NCI-H345 treated with DMSO at 0.1 percent for 48 hours (cell line): ENCODE data around the gene RASAL2.
A peak's percentile ranks its signal among the peaks of the same experiment; 100 is the strongest.
"Not testable (repeated sequence)": the region's sequence is repeated elsewhere in the genome, so short reads cannot be mapped to it uniquely, and the experiment has no call there.

ENCODE experiments used
- DNase-seq: peaks from one replicate; lab custom pipeline; 2025; ENCODE audit not compliant: unreplicated experiment; lab: John Stamatoyannopoulos, UW

Gene RASAL2

GRCh38 chr1:178155481-178156255 is 61.8 kb downstream of the RASAL2 start:
- DNase-seq: no peak

GRCh38 chr1:178160736-178161475 is 67.0 kb downstream of the RASAL2 start:
- DNase-seq: no peak

DNA sequence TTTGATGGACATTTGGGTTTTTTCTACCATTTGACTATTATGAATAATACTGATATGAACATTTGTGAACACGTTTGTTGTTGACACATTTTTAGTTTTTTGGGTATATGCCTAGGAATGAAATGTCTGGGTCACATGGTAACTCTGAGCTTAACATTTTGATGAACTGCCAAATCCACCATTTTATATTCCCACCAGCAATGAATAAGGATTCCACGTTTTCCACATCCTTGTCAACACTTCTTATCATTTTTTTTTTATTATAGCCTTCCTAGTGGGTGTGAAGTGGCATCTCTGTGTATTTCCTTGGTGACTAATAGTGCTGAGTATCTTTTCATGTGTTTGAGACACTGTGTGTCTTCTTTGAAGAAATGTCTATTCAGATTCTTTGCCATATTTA is 67.6 kb downstream of the RASAL2 start:
- DNase-seq: no peak

- DNase-seq: no peak
Observed at GRCh38 chr1:178165196-178165595, 71.3 kb downstream of the RASAL2 start.

DNA sequence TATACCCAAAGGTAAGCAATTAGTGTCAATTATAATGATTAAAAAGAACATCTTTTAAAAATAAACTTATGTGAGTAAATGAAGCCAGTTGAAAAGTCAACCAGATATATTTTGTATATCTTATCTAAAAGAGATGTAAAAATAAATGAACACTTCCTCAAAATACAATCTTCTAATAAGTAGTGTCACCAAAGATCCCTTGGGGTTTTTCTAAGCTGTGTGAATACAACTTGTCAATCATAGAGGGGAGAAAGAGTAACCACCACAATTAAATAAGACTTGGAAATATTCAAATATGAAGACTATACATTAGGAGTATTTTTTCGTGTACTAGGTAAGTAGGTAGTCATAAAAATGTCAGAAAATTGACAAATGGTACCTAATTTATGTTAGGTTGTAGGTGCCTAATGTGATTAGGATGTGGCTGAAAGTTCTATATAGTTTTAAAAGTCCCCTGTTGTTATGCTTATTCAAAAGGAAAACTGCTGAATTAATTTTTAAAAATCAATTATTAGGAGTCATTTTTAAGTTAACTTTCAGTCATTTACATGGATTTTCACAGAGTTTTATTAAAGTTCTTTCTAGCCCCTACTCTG is 72.6 kb downstream of the RASAL2 start:
- no peak for DNase-seq

DNA sequence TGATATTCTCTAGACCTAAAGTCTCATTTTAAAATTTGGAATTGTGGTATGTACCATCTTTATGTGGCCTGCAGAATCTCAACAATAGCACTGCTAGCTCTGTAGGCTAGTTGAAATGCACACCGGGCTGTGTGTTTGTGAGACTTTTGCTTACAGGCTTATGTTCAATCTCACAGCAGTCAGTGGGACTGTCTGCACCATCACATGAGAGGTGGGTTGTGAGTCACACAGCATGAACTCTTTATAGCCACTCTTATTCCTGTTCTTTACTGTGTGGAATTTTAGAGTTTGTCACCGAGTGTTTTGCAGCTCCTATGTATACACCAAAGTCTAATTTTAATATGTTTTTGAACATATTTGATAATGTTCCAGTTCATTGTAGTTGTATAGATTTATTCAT is 74.6 kb downstream of the RASAL2 start:
- no peak for DNase-seq

GRCh38 chr1:178169649-178170048 is 75.7 kb downstream of the RASAL2 start:
- DNase-seq: no peak

- no peak for DNase-seq
Observed at GRCh38 chr1:178172939-178173338, 79.0 kb downstream of the RASAL2 start.

- no peak for DNase-seq
Observed at GRCh38 chr1:178174539-178174938, 80.6 kb downstream of the RASAL2 start.

- DNase-seq: no peak
Observed at GRCh38 chr1:178180405-178180804, 86.5 kb downstream of the RASAL2 start.

- DNase-seq: no peak
Observed at GRCh38 chr1:178183796-178184195, 89.9 kb downstream of the RASAL2 start.

DNA sequence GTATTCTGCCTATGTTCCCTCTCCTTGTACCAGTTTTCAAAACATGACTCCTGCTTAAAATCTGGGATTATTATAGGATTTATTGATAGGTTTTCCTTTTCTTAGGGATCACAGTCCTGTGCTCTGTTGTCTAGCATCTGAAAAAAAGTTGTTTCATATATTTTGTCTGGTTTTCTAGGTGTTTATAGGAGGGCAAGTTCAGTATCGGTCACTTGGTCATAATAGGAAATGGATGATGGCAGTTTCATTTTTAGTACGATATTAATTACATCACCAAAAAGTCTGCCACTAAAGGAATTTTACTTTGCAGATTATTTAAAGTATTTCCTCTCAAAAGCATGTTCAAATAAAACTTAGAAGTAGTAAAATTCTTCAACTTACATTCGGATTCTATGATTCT is 94.4 kb downstream of the RASAL2 start:
- DNase-seq: no peak

DNA sequence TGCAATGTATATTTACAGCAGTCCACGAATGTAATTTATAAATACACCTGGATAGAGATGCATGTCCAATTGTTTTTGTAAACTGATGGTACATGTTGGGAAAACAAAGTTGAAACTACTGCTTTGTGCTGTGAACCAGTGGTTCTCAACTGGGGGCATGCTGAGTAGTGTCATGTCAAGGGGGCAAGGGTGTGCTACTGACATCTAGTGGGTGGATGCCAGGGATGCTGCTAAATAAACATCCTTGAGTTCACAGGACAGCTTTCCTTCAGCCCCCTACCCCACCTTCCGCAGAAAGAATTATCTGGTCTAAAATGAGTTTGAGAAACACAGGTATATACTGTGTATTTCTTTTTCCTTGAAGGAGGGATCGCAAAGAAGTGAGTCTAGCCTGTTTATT is 95.9 kb downstream of the RASAL2 start:
- DNase-seq: peak; percentile 10

DNA sequence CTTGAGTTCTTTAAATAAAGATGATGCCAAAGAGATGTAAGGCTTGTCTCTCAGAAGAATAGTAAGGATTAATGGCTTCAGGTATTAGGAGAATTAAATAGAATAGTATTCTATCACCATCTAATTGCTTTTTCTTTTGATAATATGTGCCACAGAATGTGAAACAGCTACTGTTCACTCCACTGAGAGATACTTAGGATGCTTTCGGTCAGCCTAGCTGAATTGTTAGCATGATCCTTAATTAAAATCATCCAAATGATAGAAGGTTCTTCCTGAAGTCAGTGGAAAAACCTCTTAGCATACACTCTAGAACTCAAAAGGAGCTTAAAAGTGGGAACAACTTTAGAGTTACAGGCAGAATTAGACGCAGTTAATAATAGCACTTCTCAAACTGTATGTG is 97.0 kb downstream of the RASAL2 start:
- DNase-seq: no peak

- DNase-seq: no peak
Observed at GRCh38 chr1:178192686-178193085, 98.8 kb downstream of the RASAL2 start.

DNA sequence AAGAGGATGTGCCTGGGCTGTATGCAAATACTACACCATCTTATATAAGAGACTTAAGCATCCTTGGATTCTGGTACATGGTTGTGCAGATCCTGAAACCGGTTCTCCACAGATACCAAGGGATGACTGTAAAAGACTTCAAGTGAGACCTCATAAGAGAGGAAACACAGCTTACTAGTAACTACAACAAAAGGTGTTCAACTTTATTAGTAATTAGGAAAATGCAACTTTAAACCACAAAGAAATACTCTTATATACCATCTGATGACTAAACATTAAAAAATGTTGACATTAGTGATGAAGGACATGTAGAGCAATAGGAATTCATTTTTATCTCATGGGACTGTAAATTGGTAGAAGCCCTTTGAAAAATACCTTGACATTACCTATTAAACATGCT is 102.7 kb downstream of the RASAL2 start:
- no peak for DNase-seq

GRCh38 chr1:178202095-178202494 is 108.2 kb downstream of the RASAL2 start:
- not testable (repeated sequence) for DNase-seq

DNA sequence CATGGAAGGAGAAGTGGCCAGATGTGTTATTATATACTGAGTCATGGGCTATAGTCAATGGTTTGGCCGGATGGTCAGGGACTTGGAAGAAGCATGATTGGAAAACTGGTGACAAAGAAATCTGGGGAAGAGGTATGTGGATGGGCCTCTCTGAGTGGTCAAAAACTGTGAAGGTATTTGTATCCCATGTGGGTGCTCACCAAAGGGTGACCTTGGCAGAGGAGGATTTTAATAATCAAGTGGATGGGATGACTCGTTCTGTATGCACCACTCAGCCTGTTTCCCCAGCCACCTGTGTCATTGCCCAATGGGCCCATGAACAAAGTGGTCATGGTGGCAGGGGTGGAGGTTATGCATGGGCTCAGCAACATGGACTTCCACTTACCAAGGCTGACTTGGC is 108.6 kb downstream of the RASAL2 start:
- not testable (repeated sequence) for DNase-seq

DNA sequence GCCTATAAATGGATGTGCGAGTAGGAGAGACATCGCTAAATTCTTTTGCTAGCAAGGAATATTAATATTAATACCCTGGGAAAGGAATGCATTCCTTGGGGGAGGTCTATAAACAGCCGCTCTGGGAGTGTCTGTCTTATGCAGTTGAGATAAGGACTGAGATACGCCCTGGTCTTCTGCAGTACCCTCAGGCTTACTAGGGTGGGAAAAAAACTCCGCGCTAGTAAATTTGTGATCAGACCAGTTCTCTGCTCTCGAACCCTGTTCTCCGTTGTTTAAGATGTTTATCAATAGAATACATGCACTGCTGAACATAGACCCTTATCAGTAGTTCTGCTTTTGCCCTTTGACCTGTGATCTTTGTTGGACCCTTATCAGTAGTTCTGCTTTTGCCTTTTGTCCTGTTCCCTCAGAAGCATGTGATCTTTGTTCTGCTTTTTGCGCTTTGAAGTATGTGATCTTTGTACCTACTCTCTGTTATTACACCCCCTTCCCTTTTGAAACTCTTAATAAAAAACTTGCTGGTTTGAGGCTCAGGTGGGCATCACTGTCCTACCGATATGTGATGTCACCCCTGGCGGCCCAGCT is 114.5 kb downstream of the RASAL2 start:
- DNase-seq: not testable (repeated sequence)

DNA sequence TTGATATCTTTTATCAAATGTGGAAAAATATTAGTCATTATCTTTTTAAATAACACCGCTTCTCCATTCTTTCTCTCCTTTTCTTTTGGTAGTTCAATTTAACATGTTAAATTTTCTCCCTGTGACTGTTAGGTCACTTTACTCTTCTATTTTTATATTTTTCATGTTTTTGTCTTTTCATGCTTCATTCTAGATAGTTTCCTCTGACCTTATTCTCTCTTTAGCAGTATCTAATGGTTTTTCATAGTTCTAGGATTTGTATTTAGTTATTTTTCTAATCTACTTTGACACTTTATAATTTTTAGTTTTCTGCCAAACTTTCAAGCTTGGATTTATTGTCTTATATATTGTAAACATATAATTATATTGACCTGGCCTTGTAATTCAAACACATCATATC is 116.0 kb downstream of the RASAL2 start:
- no peak for DNase-seq

GRCh38 chr1:178218550-178218949 is 124.6 kb downstream of the RASAL2 start:
- no peak for DNase-seq

DNA sequence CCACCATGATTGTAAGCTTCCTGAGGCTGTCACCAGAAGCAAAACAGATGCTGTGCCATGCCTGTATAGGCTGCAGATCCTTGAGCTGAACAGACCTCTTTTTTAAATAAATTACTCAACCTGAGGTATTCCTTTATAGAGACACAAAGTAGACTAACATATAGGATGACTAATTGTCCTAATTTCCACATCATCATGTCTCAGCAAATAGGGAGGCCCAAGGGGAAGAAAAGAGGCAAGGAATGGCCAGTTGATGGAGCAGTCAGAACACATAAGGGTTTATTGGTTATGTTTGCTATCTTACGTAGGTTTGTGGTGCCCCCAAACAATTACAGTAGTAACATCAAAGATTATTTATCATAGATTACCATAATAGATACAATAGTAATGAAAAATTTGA is 126.2 kb downstream of the RASAL2 start:
- no peak for DNase-seq
